Adrenal gland (tissue), 12 donors: Measurements from ENCODE around the gene FAM110C. TPM values are rescaled to one million over a fixed set of nuclear protein-coding genes. Genes with fewer than 3 reads are reported as not detected.
A peak's percentile ranks its signal among the peaks of the same experiment; 100 is the strongest.
"Not testable (repeated sequence)": the region's sequence is repeated elsewhere in the genome, so short reads cannot be mapped to it uniquely, and the experiment has no call there.

Experiments
- DNase-seq, 7 donors: peaks; one replicate each; pipeline ENCODE4 v3.0.0-alpha.2; 2019 to 2020
- H3K27ac ChIP-seq, 5 donors: fragments of 200-600 bp; sonication (generic) in 4 of 5; 1 replicate in 3 of 5; 2 replicates in 2 of 5; pipeline versions ENCODE4 v1.5.1 to v1.8.0; 2016 to 2020; ENCODE audit warnings: mild to moderate bottlenecking in 1 of 5
- H3K27me3 ChIP-seq: fragments of 200-600 bp; 2 replicates; pipeline ENCODE4 v1.8.0; 2021
- H3K36me3 ChIP-seq, 2 donors: fragments of 200-600 bp; replicated peaks in 1 of 2; 1 replicate in 1 of 2; 2 replicates in 1 of 2; pipeline versions ENCODE4 v1.5.1 to v1.8.0; 2018 to 2022
- H3K4me1 ChIP-seq, 2 donors: fragments of 200-600 bp; replicated peaks in 1 of 2; 1 replicate in 1 of 2; 2 replicates in 1 of 2; pipeline versions ENCODE4 v1.5.1 to v1.8.0; 2018 to 2021
- H3K4me3 ChIP-seq, 4 donors: fragments of 200-600 bp; sonication (generic) in 3 of 4; one replicate each; pipeline ENCODE4 v1.5.1; 2016 to 2018
- H3K9me3 ChIP-seq, 3 donors: fragments of 200-600 bp; sonication (generic) in 1 of 3; replicated peaks in 1 of 3; 1 replicate in 2 of 3; 2 replicates in 1 of 3; pipeline versions ENCODE4 v1.5.1 to v1.8.0; 2016 to 2021
- CTCF ChIP-seq, 6 experiments: fragments of 450-650 bp in 4 of 6; fragments of 200-600 bp in 2 of 6; sonication (generic) in 1 of 6; IDR thresholded peaks; 1 replicate in 5 of 6; 2 replicates in 1 of 6; pipeline versions ENCODE4 v1.5.1 to v1.8.0; 2016 to 2021; ENCODE audit warnings: antibody characterized with exemption in 6 of 6, mild to moderate bottlenecking in 2 of 6, moderate library complexity in 1 of 6
- POLR2A ChIP-seq, 2 donors: fragments of 450-650 bp; IDR thresholded peaks; one replicate each; pipeline ENCODE4 v1.6.1; 2017; ENCODE audit warnings: antibody characterized with exemption in 2 of 2, mild to moderate bottlenecking in 2 of 2, moderate library complexity in 1 of 2
- WGBS, 4 donors: extraction: QIAGEN DNeasy Blood & Tissue Kit in 2 of 4; methylation state at CpG; one replicate each; pipeline versions ENCODE4 v1.1.5 to v1.1.7; 2013 to 2017; 5-methylcytosine and 5-hydroxymethylcytosine counted together
- intact Hi-C, 2 donors: fragments of 100-400 bp; cut with DNase I; formaldehyde crosslinking; loops; one replicate each; pipeline versions ENCODE4 v1.14.1 to v1.15.0; 2022 to 2023
- polyA plus RNA-seq, 3 donors: library from polyadenylated mRNA; stranded (reverse); fragments of 200-250 nt in 2 of 3; fragments of 350-450 nt in 1 of 3; fragmentation: Illumina TruSeq in 1 of 3; extraction: RNeasy Lipid Tissue Mini Kit (QIAGEN cat#74804) in 1 of 3; gene quantifications; one replicate each; pipeline ENCODE4 v1.2.3, GENCODE V29; 2013 to 2014
- total RNA-seq, 9 donors: library from RNA; depleted of rRNA in 4 of 9; stranded (reverse); fragments of >200 nt in 4 of 9; fragments of 120-200 nt in 1 of 9; fragmentation: NEBNext Ultra II Directional in 1 of 9; extraction: Animal tissue kit (Norgen Biotek cat#: 25700) in 1 of 9; gene quantifications; one replicate each; pipeline versions ENCODE4 v1.1.0 to v1.2.4, GENCODE V29; 2013 to 2023
- donor health status: healthy with polysubstance abuse.
- donor health status: Bipolar disorder and iron deficiency.
- donor health status: DM: yes; HTN: yes; CAD: no.
- donor health status: DM: no; HTN: no; CAD: no.
- donor health status: DM: no; HTN: no; CAD: no.
- donor health status: DM: yes; HTN: yes; CAD: no.

The FAM110C gene
- total and polyA plus RNA-seq, 12 donors: 2.4 to 9.9 (median 7.0) TPM

DNA sequence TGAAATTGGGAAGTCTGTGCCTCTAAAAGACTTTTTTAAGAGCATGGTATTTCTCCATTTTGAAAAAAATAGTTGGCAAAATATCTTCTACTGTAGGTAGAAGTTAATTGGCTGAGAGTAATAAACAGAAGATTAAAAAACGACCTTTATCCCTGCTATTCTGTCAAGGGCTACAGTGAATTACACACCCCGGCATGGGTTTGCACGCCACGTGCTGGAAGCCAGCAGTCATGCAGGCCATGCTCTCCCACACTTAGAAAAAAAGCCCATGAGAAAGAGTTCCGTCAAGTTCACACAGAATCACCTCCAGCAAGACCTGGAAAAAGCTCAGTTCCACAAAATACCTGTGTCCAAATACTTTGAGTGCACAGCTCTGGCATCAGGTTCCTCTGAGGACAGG is 26.8 kb downstream of the FAM110C start:
- 65 to 74% (median 72%) methylated on average over 5 of the region's 5 CpGs for WGBS, 4 donors
- TF ChIP-seq CTCF (IDR thresholded peaks at IDR 0.05) (no peak), POLR2A (IDR thresholded peaks at IDR 0.05) (no peak)
- H3K4me3 ChIP-seq: no peak overlapping the region
- no peaks in the 10 kb centered on the region for H3K9me3 ChIP-seq
- H3K36me3 ChIP-seq: no peaks in the 10 kb centered on the region
- H3K27me3 ChIP-seq: no peaks in the 10 kb centered on the region
- DNase-seq: no peak
- no peak overlapping the region for H3K27ac ChIP-seq
- H3K4me1 ChIP-seq: no peaks in the 10 kb centered on the region
- intact Hi-C loops: no loop called here

DNA sequence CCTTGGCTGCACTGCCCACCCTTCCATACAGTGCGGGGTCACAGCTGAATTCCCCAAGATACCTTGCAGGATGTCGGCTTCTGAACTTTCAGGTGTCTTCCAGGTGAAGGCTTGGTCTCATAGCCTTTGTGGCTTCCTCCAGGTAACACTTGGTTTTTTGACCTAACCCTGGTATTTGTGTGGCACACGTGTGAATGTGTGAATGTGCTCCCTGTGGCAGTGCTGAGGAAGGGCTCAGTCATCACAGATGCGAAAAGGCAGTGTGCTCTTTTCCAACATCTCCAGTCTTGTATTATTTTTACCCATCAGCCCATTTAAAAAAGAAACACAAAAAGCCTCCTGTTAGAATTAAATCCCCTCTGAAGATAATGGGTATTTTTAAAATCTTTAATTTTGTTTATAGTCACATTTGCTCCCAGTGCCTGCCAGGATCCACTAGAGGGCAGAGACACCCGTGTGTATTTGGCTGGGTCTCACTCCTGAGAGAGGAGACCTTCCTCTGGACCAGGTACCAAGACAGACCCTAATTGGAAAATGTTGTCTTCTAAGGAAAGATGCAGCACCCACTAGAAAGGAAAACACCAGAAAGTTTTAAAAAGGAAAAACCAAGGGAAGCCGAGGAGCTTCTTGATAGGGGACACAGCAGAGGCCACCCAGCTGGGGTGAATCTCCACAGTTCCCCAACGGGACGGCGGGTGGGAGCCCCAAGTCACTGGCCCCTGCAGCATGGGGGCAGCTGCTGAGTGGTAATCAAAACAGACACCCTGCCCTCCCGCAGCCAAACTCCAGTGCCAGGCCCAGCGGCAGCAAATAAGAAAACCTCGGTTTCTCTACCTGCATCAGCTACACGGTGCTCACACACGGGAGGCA is 27.7 kb downstream of the FAM110C start:
- WGBS, 4 donors: 73 to 77% (median 74%) methylated on average over 14 of the region's 14 CpGs
- TF ChIP-seq POLR2A (IDR thresholded peaks at IDR 0.05): no peak
- TF ChIP-seq CTCF (IDR thresholded peaks at IDR 0.05): peak; percentile 30 to 60 (median 56)
- Histone ChIP-seq H3K27me3 (no peaks in the 10 kb centered on the region), H3K9me3 (no peaks in the 10 kb centered on the region), H3K4me3 (no peak overlapping the region), H3K36me3 (no peaks in the 10 kb centered on the region), H3K27ac (no peak overlapping the region), H3K4me1 (no peaks in the 10 kb centered on the region)
- intact Hi-C loops: no loop called here
- peak in 1 of 7 donors; percentile 31 for DNase-seq

DNA sequence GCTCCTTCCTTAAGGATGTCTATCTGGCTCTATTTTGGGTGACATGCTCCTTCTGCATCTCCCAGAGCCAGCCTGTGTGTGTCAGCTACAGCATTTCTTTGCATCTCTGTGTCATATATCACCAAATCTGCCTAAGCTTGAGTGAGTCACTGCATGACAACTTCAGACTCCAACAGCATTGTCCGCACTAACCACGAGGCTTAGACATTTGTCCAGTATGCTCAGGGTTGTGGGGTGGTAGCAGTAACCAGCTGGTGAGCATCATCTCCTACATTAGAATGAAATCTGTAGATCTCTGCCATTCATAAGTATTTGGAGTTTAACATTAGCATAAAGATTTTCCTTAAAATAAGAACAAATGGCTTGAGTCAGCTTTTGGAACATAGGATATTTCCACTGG is 30.4 kb downstream of the FAM110C start:
- H3K27me3 ChIP-seq, H3K4me1 ChIP-seq, H3K27ac ChIP-seq, H3K4me3 ChIP-seq, H3K36me3 ChIP-seq, H3K9me3 ChIP-seq, intact Hi-C loops, DNase-seq: not testable (repeated sequence)
- WGBS, 4 donors: 66 to 86% (median 78%) methylated on average over 2 of the region's 2 CpGs

- 49 to 62% (median 61%) methylated on average over 36 to 54 of the region's 54 CpGs for WGBS, 4 donors
- Histone ChIP-seq H3K27ac (no peak overlapping the region), H3K4me3 (no peak overlapping the region), H3K36me3 (no peaks in the 10 kb centered on the region), H3K4me1 (no peaks in the 10 kb centered on the region), H3K9me3 (no peaks in the 10 kb centered on the region), H3K27me3 (no peaks in the 10 kb centered on the region)
- intact Hi-C loops: no loop called here
- DNase-seq: peak; percentile 36 to 82 (median 70)
- peak; percentile 23 to 59 (median 50) for TF ChIP-seq CTCF (IDR thresholded peaks at IDR 0.05)
- TF ChIP-seq POLR2A (IDR thresholded peaks at IDR 0.05): no peak
Observed at GRCh38 chr2:11248-11941, 34.9 kb downstream of the FAM110C start.
